GM06990 (cell line): ENCODE data around the gene KCNA10.

Experiments
- DNase-seq: peaks from one replicate; pipeline ENCODE4 v3.0.0-alpha.2; 2011; ENCODE audit not compliant: insufficient read length; ENCODE audit errors: extremely low read depth
- H3K27me3 ChIP-seq: replicated peaks from 2 replicates; pipeline ENCODE4 v1.6.0; 2011; ENCODE audit warnings: low read length; ENCODE audit not compliant: control insufficient read depth, insufficient read depth
- H3K36me3 ChIP-seq: 2 replicates; pipeline ENCODE4 v1.5.1; 2011; ENCODE audit warnings: low read length; ENCODE audit not compliant: control insufficient read depth, insufficient read depth
- H3K4me3 ChIP-seq: replicated peaks from 2 replicates; pipeline ENCODE4 v1.5.1; 2011; ENCODE audit warnings: low read depth, mild to moderate bottlenecking, control low read depth, low read length
- TF ChIP-seq, protein P1 (sequence below): IDR thresholded peaks from 2 replicates; pipeline ENCODE4 v1.5.1; 2011; ENCODE audit warnings: low read length, control low read depth, mild to moderate bottlenecking, inconsistent platforms; ENCODE audit not compliant: insufficient read depth, poor library complexity, severe bottlenecking

Gene KCNA10

DNA sequence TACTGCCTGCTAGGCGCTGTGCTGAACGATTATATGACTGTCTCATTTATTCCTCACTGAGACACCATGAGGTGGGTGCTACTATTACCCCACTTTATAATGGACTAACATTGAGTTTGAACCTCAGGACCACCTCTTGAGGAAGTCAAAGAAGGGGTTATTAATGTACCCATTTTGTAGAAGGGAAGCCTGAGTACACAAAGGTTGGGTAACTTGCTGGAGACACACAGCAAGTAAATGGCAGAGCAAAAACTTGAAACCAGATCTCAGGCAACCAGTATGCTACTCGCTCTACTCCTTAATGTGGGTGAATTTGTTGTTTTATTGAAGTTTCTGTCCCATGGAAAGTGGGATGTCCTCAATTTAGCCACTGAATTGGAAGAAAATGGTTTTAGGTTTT, 30.1 kb downstream of the KCNA10 start:
- TF ChIP-seq, protein P1, sequence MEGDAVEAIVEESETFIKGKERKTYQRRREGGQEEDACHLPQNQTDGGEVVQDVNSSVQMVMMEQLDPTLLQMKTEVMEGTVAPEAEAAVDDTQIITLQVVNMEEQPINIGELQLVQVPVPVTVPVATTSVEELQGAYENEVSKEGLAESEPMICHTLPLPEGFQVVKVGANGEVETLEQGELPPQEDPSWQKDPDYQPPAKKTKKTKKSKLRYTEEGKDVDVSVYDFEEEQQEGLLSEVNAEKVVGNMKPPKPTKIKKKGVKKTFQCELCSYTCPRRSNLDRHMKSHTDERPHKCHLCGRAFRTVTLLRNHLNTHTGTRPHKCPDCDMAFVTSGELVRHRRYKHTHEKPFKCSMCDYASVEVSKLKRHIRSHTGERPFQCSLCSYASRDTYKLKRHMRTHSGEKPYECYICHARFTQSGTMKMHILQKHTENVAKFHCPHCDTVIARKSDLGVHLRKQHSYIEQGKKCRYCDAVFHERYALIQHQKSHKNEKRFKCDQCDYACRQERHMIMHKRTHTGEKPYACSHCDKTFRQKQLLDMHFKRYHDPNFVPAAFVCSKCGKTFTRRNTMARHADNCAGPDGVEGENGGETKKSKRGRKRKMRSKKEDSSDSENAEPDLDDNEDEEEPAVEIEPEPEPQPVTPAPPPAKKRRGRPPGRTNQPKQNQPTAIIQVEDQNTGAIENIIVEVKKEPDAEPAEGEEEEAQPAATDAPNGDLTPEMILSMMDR: no peak
- no peak for DNase-seq
- peaks cover 1% of the 10 kb centered on the region; the same call in 1 of the 2 replicates for H3K27me3 ChIP-seq

DNA sequence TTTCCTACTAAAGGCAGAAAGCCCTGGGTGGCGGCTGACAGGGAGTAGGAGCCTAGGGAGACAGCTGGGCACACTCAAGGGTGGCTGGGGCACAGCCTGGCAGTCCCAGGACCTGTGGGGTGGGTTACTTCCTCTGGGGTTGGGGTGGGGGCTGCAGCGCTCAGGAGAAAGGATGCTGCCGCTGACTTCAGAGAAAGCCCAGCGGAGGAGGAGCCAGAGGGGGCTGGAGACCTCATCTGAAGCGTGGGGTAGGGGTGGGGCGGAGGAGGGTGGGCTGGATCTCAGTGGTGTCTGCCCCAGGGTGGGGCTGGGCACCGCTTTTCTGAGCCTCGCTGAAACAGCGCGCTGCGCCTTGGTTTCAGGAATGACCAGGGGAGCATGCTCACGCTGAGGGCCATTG, 30.8 kb downstream of the KCNA10 start:
- TF ChIP-seq, protein P1: no peak
- Histone ChIP-seq H3K36me3 (no peaks in the 10 kb centered on the region), H3K27me3 (peaks cover 1% of the 10 kb centered on the region; the same call in 1 of the 2 replicates), H3K4me3 (no peak overlapping the region)
- no peak for DNase-seq

More for the DNA sequence above, 30.1 kb downstream of the KCNA10 start:
- H3K4me3 ChIP-seq: no peak overlapping the region
- H3K36me3 ChIP-seq: no peaks in the 10 kb centered on the region

DNA sequence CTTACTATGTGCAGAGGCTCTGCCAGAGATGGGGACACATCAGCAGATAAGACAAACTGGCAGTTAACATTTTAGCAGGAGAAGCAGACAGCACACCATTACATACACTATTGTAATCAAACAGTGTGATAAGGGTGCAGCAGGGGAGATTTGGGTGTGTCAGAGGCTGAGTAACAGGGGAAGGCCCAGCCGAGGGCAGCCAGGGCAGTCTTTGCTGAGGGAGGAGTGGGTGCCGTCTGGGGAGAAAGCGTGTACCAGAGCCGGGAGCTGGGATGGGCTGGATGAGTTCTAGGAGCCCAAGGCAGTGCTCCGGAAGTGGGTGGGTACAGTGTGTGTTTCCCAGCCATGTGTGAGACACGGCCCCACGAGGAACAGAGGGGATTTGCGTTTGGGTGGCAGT, 31.2 kb downstream of the KCNA10 start:
- no peak for DNase-seq
- Histone ChIP-seq H3K4me3 (no peak overlapping the region), H3K36me3 (no peaks in the 10 kb centered on the region), H3K27me3 (peaks cover 1% of the 10 kb centered on the region; the same call in 1 of the 2 replicates)
- TF ChIP-seq, protein P1: no peak

DNA sequence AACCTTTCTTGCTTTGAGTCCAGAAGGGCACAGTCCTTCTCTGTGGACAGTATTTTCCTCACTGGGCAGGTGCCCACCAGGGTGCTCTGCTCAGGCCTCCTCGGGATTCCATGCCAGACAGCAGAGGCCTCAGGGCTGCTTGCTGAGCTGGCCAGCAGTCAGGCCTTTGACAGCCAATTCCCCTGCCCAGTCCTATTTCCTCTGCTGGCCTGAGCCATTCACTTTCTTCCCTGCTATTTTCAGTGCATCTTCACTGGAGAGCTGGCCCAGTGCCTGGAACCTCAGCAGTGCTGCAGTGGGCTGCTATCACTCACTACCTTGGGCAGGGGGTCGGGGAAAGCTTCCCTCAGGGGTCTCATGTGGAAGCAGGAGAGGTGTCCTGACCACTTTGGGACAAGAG, 33.2 kb downstream of the KCNA10 start:
- TF ChIP-seq, protein P1: no peak
- DNase-seq: no peak
- H3K27me3 ChIP-seq: 0 out of 2 replicates have a peak, but pooled peaks cover 1% of the 10 kb centered on the region

DNA sequence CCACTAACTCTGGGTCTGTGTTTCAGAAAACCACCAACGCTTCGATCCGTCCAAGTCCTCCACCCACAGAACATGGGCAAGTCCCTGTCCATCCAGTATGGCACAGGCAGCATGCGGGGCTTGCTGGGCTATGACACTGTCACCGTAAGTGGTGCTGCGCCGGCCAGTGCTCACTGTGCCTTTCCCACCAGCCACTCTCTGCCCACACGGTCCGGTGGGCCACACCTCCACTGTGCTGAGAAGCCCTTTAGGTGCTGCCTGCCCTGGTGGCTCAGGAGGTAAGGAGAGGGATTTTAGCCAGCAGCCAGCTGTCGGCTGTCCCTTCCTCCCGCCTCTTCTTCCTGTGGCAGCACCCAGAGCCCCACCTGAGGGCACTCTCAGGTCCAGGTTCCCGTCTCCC, 34.2 kb downstream of the KCNA10 start:
- no peak overlapping the region for H3K4me3 ChIP-seq
- H3K27me3 ChIP-seq: 0 out of 2 replicates have a peak, but pooled peaks cover 1% of the 10 kb centered on the region
- H3K36me3 ChIP-seq: no peaks in the 10 kb centered on the region
- DNase-seq: no peak
- TF ChIP-seq, protein P1: no peak

More for the DNA sequence above, 33.2 kb downstream of the KCNA10 start:
- Histone ChIP-seq H3K4me3 (no peak overlapping the region), H3K36me3 (no peaks in the 10 kb centered on the region)

DNA sequence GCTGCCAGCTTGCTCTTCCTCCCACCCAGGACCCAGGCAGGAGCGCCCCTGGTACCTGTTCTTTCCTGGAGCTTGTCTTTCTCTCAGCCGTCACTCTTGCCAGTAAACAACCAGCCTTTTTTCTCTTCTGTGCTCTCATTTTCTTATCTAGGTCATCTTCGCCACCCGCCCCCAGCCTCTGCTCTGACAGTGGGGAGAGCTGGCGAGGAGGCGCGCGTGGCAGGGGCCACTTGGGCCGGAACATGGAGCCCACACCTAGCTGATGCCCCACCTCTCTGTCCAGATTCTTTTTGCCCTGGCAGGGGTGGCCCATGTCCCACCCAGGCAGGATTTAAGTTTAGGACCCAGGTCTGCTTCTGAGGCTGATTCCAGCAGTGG, 35.7 kb downstream of the KCNA10 start:
- Histone ChIP-seq H3K36me3 (no peaks in the 10 kb centered on the region), H3K27me3 (0 out of 2 replicates have a peak, but pooled peaks cover 1% of the 10 kb centered on the region), H3K4me3 (no peak overlapping the region)
- TF ChIP-seq, protein P1: no peak
- no peak for DNase-seq
